VCaP (cell line): Measurements from ENCODE around the gene IFITM10.
"Not testable (repeated sequence)": the region's sequence is repeated elsewhere in the genome, so short reads cannot be mapped to it uniquely, and the experiment has no call there.

Experiments used
- H3K27ac ChIP-seq: fragments of 450-650 bp; 2 replicates; pipeline ENCODE4 v1.5.1; 2017

The IFITM10 gene

DNA sequence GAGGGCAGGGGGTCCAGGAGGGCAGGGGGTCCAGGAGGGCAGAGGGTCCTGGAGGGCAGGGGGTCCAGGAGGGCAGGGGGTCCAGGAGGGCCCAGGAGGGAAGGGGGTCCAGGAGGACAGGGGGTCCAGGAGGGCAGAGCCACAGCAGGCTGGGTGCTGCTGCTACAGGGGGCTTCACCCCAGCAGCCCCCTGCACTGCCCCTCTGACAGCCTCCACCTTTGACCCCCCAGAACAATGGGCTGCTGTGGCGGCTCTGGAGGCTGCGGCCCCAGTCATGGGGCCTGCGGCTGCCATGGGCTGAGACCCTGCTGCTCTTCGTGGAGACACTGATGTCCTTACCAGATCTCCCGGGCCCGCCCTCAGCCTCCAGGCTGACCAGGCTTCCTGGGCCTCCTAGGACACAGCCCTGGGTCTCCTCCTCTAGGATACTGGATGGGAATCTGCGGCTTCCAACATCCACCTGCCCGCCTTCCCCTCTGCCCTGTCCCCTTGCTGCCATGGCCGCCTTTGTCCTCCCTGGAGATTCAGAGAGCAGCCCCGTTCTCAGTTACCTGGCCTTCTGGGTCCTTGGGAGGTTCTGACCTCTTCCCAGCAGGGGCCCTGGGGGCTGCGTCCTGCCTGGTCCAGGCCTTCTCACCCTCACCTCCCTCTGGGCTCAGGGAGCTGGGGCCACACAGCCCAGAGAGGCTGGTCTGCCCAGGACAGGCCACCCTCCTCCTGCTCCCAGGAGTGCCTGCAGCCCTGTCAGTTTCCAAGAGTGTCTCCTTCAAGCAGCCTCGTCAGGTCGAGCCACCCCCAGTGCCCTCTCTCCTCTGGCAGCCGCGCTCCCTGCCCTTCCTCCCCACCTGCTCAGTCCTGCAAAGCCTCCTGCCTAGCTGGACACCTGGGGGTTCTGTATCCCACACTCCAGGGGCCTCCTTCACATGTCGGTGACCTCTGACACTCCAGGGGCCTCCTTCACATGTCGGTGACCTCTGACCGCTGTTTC is 65.2 kb downstream of the IFITM10 start:
- H3K27ac ChIP-seq = not testable (repeated sequence)

DNA sequence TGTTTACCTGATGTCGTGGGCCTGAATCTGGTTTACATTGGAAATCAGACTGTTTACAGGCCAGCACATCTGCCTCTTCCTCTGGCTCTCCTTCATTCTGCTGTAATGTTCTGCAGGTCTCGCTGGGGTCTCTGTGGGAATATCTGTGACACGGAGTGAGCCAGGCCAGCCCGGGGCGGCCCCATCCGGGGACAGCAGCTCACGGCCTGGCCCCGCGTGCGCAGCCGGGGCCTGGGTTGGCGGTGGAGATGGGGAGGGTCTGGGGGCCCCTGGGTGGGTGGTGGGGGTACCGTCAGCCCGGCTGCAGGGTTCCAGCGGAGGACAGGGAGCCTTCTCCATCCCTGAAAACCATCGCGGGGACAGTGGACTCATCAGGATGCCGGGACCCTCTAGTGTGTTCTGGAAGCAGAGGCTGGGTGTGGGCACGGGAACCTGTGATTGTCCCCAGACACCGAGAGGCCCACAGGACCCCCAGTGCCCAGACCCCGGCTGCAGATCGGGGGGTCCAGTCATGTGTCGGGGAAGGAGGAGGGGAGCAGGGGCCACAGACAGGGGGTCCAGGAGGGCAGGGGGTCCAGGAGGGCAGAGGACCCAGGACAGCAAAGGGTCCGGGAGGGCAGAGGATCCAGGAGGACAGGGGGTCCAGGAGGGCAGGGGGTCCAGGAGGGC is 66.4 kb downstream of the IFITM10 start:
- H3K27ac ChIP-seq = not testable (repeated sequence)

DNA sequence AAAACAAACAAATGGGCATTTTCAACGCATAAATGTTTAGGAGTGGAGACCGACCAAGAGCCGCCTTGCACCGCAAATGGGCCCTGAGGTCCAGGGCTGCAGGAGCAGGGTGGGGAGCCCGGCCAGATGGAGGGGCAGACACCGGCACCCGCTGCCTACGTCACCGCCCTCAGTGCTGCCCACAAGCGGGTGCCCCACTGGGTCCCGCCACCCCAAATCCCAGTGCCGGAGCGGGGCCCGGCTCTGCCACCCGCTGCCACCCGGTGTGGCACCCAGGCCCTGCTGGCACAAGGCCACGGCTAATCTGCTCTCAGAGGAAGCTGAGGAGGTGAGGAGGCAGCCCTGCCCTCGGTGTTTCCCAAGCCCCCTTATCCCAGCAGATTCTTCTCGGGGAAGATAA is 67.2 kb downstream of the IFITM10 start:
- peak overlapping the region; percentile 35 for H3K27ac ChIP-seq
